ENCODE data around the gene MUS81. TPM values are rescaled to one million over a fixed set of nuclear protein-coding genes. Genes with fewer than 3 reads are reported as not detected.
"Not testable (repeated sequence)": the region's sequence is repeated elsewhere in the genome, so short reads cannot be mapped to it uniquely, and the experiment has no call there.

MUS81 gene
- total RNA-seq, 1 experiment from 2014 or later, result 74.6 TPM

DNA sequence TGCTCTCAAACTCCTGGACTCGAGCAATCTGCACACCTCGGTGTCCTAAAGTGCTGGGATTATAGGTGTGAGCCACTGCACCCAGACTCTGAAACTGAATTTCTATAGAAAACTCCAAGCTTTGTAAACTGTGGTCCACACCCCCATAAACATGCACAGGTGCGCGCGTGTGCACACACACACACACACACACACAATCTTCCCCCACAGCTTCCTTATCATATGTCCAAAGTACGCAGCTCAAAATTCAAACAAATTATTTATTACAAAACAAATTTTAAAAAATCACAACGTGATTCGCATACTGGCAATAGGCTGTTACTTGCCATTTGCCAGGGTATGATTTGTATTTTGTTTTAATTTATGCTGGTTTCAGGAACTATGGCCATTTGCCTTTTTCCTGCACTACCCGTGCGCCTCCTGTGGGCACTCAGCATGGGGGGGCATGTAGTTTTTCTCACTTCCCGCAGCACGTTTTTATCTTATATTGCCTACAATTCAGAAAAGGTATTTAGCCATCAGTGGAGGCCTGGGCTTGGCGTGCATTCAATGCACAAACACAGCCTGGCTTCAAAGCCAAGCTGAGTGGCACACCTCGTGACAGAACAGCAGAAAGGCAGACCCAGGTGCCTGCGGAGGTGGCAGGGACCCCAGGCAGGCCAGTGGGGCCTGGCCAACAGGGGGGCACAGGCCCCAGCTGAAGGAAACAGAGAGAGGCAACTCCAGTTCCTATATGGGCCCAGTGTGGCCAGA is 37.3 kb upstream of the MUS81 start:
- ChIA-PET POLR2A (interaction anchor here (0.7 kb wide), 1 partner anchor 54 kb away, joined by 4 read pairs; no protein-coding TSS in a partner anchor), CTCF (no interaction called here)
- H3K36me3 ChIP-seq (ENCODE audit: control insufficient read depth, insufficient read depth, low read length), result no peaks in the 10 kb centered on the region
- no peaks in the 10 kb centered on the region for H3K27me3 ChIP-seq (replicated peaks; ENCODE audit: control insufficient read depth, insufficient read depth, low read length)
- BruUV-seq (replicated peaks), result no TSS peak
- no peak overlapping the region for H3K27ac Mint-ChIP-seq (ENCODE audit: unreplicated experiment)
- no peaks in the 10 kb centered on the region for H3K27me3 Mint-ChIP-seq (ENCODE audit: insufficient read depth, unreplicated experiment)
- intact Hi-C loops (cut with micrococcal nuclease; ENCODE audit: unreplicated experiment), result no loop called here
- peaks cover 13% of the 10 kb centered on the region for H3K4me1 ChIP-seq
- H3K4me3 ChIP-seq (ENCODE audit: low read depth, low read length), result no peak overlapping the region
- H3K9me3 ChIP-seq, result no peaks in the 10 kb centered on the region; the same call in 1 of the 2 replicates
- no peak overlapping the region for H3K4me3 Mint-ChIP-seq (ENCODE audit: unreplicated experiment)
- no peak for DNase-seq
- peaks cover 9% of the 10 kb centered on the region for H3K4me1 Mint-ChIP-seq (ENCODE audit: low read depth, unreplicated experiment)
- H3K9me3 Mint-ChIP-seq (ENCODE audit: unreplicated experiment), result no peaks in the 10 kb centered on the region
- no peaks in the 10 kb centered on the region for H3K36me3 Mint-ChIP-seq (ENCODE audit: insufficient read depth, unreplicated experiment)
- TF ChIP-seq CTCF (IDR thresholded peaks at IDR 0.05; ENCODE audit: insufficient read depth in 1 of 2, low read depth in 1 of 2, low read length in 1 of 2, severe bottlenecking in 1 of 2, unreplicated experiment in 1 of 2), result no peak

GRCh38 chr11:65826984-65827735 is 33.1 kb upstream of the MUS81 start:
- Histone ChIP-seq H3K36me3 (ENCODE audit: control insufficient read depth, insufficient read depth, low read length) (no peaks in the 10 kb centered on the region), H3K27me3 (replicated peaks; ENCODE audit: control insufficient read depth, insufficient read depth, low read length) (no peaks in the 10 kb centered on the region), H3K4me1 (peaks cover 13% of the 10 kb centered on the region), H3K9me3 (no peaks in the 10 kb centered on the region; the same call in 1 of the 2 replicates), H3K4me3 (ENCODE audit: low read depth, low read length) (no peak overlapping the region)
- Mint-ChIP-seq H3K4me3 (ENCODE audit: unreplicated experiment) (no peak overlapping the region), H3K27me3 (ENCODE audit: insufficient read depth, unreplicated experiment) (peaks cover 3% of the 10 kb centered on the region), H3K27ac (ENCODE audit: unreplicated experiment) (no peak overlapping the region), H3K36me3 (ENCODE audit: insufficient read depth, unreplicated experiment) (no peaks in the 10 kb centered on the region), H3K9me3 (ENCODE audit: unreplicated experiment) (no peaks in the 10 kb centered on the region), H3K4me1 (ENCODE audit: low read depth, unreplicated experiment) (peaks cover 9% of the 10 kb centered on the region)
- CTCF ChIA-PET, result interaction anchor here (0.6 to 2.1 kb wide), 19 partner anchors 10 to 497 kb away, joined by 3 to 12 read pairs (median 5); partner anchors contain the start of genes CFL1, FIBP, KAT5 and MUS81
- POLR2A ChIA-PET, result interaction anchor here (0.5 to 1.2 kb wide), 4 partner anchors 17 to 302 kb away, joined by 7 to 9 read pairs (median 8); partner anchors contain the start of genes MUS81 and SCYL1
- intact Hi-C loops (cut with micrococcal nuclease; ENCODE audit: unreplicated experiment), result loop anchor here (5.0 kb wide), 1 partner anchor 160 kb away; no protein-coding TSS in a partner anchor
- no peak for TF ChIP-seq CTCF (IDR thresholded peaks at IDR 0.05; ENCODE audit: insufficient read depth in 1 of 2, low read depth in 1 of 2, low read length in 1 of 2, severe bottlenecking in 1 of 2, unreplicated experiment in 1 of 2)
- BruUV-seq (replicated peaks), result no TSS peak
- DNase-seq, result peak in 1 of 2 experiments; percentile 28

DNA sequence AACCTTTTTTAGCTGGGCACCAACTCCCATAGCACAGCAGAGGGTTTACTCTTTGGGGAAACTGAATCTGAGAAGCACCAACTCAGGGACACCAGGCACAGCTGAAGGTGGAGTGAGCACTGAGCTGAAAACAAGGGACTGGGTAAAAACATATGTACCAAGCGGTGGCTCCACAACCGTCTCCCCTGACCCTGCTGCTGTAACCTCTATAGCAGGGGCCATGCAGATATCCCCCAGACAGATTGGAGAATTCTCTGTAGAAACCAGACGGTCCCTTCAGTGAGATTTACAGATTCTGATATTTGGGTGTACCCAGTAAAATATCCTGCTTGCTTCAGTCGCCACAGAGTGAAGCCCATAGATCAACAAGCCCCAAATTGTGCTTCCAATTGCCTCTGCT is 30.8 kb upstream of the MUS81 start:
- peaks cover 3% of the 10 kb centered on the region for H3K27me3 Mint-ChIP-seq (ENCODE audit: insufficient read depth, unreplicated experiment)
- no TSS peak for BruUV-seq (replicated peaks)
- TF ChIP-seq CTCF (IDR thresholded peaks at IDR 0.05; ENCODE audit: insufficient read depth in 1 of 2, low read depth in 1 of 2, low read length in 1 of 2, severe bottlenecking in 1 of 2, unreplicated experiment in 1 of 2), result no peak
- H3K4me1 Mint-ChIP-seq (ENCODE audit: low read depth, unreplicated experiment), result peaks cover 9% of the 10 kb centered on the region
- DNase-seq, result no peak
- CTCF ChIA-PET, result no interaction called here
- H3K9me3 Mint-ChIP-seq (ENCODE audit: unreplicated experiment), result no peaks in the 10 kb centered on the region
- intact Hi-C loops (cut with micrococcal nuclease; ENCODE audit: unreplicated experiment), result loop anchor here (5.0 kb wide), 1 partner anchor 158 kb away; no protein-coding TSS in a partner anchor
- no peaks in the 10 kb centered on the region for H3K36me3 Mint-ChIP-seq (ENCODE audit: insufficient read depth, unreplicated experiment)
- Histone ChIP-seq H3K4me3 (ENCODE audit: low read depth, low read length) (no peak overlapping the region), H3K4me1 (peaks cover 13% of the 10 kb centered on the region), H3K27me3 (replicated peaks; ENCODE audit: control insufficient read depth, insufficient read depth, low read length) (no peaks in the 10 kb centered on the region), H3K9me3 (no peaks in the 10 kb centered on the region; the same call in 1 of the 2 replicates), H3K36me3 (ENCODE audit: control insufficient read depth, insufficient read depth, low read length) (no peaks in the 10 kb centered on the region)
- no peak overlapping the region for H3K27ac Mint-ChIP-seq (ENCODE audit: unreplicated experiment)
- POLR2A ChIA-PET, result no interaction called here
- H3K4me3 Mint-ChIP-seq (ENCODE audit: unreplicated experiment), result no peak overlapping the region

- H3K4me3 Mint-ChIP-seq (ENCODE audit: unreplicated experiment); DNase-seq; H3K4me1 Mint-ChIP-seq (ENCODE audit: low read depth, unreplicated experiment); H3K27ac Mint-ChIP-seq (ENCODE audit: unreplicated experiment); H3K9me3 ChIP-seq; H3K36me3 ChIP-seq (ENCODE audit: control insufficient read depth, insufficient read depth, low read length); H3K27me3 Mint-ChIP-seq (ENCODE audit: insufficient read depth, unreplicated experiment); H3K9me3 Mint-ChIP-seq (ENCODE audit: unreplicated experiment); H3K36me3 Mint-ChIP-seq (ENCODE audit: insufficient read depth, unreplicated experiment); H3K27me3 ChIP-seq (replicated peaks; ENCODE audit: control insufficient read depth, insufficient read depth, low read length); POLR2A ChIA-PET; BruUV-seq (replicated peaks); H3K4me3 ChIP-seq (ENCODE audit: low read depth, low read length); H3K4me1 ChIP-seq; intact Hi-C loops (cut with micrococcal nuclease; ENCODE audit: unreplicated experiment): not testable (repeated sequence)
- CTCF ChIA-PET, result interaction anchor here (1.1 kb wide), 2 partner anchors 12 to 28 kb away, joined by 3 to 4 read pairs; no protein-coding TSS in a partner anchor
These were observed 28.0 kb upstream of the MUS81 start for GRCh38 chr11:65832231-65832630.
